AG04449 (cell line): Measurements from ENCODE around the gene PREPL.

Source experiments
- CTCF ChIA-PET: fragments of 350-600 bp; formaldehyde crosslinking; extraction: SDS; loops from one replicate; lab custom pipeline; 2021; ENCODE audit warnings: antibody characterized with exemption; lab: Yijun Ruan, JAX
- POLR2A ChIA-PET: fragments of 400-600, 350-600 bp; formaldehyde crosslinking; extraction: SDS; loops from one replicate; lab custom pipeline; 2020; ENCODE audit warnings: antibody characterized with exemption, inconsistent platforms; lab: Yijun Ruan, JAX
- DNase-seq: peaks from one replicate; pipeline ENCODE4 v3.0.0-alpha.2; 2010; ENCODE audit warnings: low read depth, low spot score
- H3K4me3 ChIP-seq: 2 replicates; pipeline ENCODE4 v1.5.1; 2011; ENCODE audit warnings: low read depth, mild to moderate bottlenecking, control low read depth, low read length
- CTCF ChIP-seq: IDR thresholded peaks from one replicate; pipeline ENCODE4 v1.5.1; 2011; ENCODE audit warnings: mild to moderate bottlenecking, moderate library complexity, low read length, control low read depth, inconsistent platforms; ENCODE audit not compliant: insufficient read depth; ENCODE audit errors: missing control alignments

The PREPL gene

GRCh38 chr2:44269831-44270230 is 91.5 kb downstream of the PREPL start:
- CTCF ChIA-PET = interaction anchor here (1.3 kb wide), 1 partner anchor 21 kb away, joined by 3 read pairs; no protein-coding TSS in a partner anchor
- DNase-seq = no peak
- no peak overlapping the region for H3K4me3 ChIP-seq
- POLR2A ChIA-PET = no interaction called here
- TF ChIP-seq CTCF = no peak

GRCh38 chr2:44267796-44268648 is 93.3 kb downstream of the PREPL start:
- CTCF ChIA-PET = interaction anchor here (1.2 to 2.3 kb wide), 6 partner anchors 21 to 26 kb away, joined by 3 to 7 read pairs (median 4); no protein-coding TSS in a partner anchor
- no peak overlapping the region for H3K4me3 ChIP-seq
- TF ChIP-seq CTCF = no peak
- DNase-seq = no peak
- POLR2A ChIA-PET = no interaction called here
